Gastrocnemius medialis (tissue), 4 donors: ENCODE results near the gene MANSC4. TPM values are rescaled to one million over a fixed set of nuclear protein-coding genes. Genes with fewer than 3 reads are reported as not detected.

Experiments
- ATAC-seq, 2 donors: fragments of 150-250 bp; one replicate each; pipeline ENCODE4 v1.9.1; 2016
- DNase-seq, 2 donors: peaks; one replicate each; pipeline ENCODE4 v3.0.0-alpha.2; 2019
- H3K27ac ChIP-seq, 4 donors: fragments of 200-600 bp; sonication (generic); 1 replicate in 1 of 4; 2 replicates in 3 of 4; pipeline ENCODE4 v1.5.1; 2016 to 2018; ENCODE audit warnings: mild to moderate bottlenecking in 2 of 4, moderate library complexity in 1 of 4
- H3K27me3 ChIP-seq, 3 donors: fragments of 200-600 bp; sonication (generic) in 2 of 3; 1 replicate in 1 of 3; 2 replicates in 2 of 3; pipeline versions ENCODE4 v1.5.1 to v1.6.0; 2016 to 2019; ENCODE audit warnings: mild to moderate bottlenecking in 1 of 3, moderate library complexity in 1 of 3
- H3K36me3 ChIP-seq, 2 donors: fragments of 200-600 bp; sonication (generic) in 1 of 2; one replicate each; pipeline ENCODE4 v1.5.1; 2017 to 2018
- H3K4me1 ChIP-seq, 2 donors: fragments of 200-600 bp; sonication (generic) in 1 of 2; one replicate each; pipeline ENCODE4 v1.5.1; 2016 to 2017; ENCODE audit warnings: mild to moderate bottlenecking in 2 of 2
- H3K4me3 ChIP-seq, 4 donors: fragments of 200-600 bp; sonication (generic) in 3 of 4; 1 replicate in 1 of 4; 2 replicates in 3 of 4; pipeline ENCODE4 v1.5.1; 2016 to 2019; ENCODE audit warnings: mild to moderate bottlenecking in 2 of 4
- H3K9me3 ChIP-seq, 3 donors: fragments of 200-600 bp; sonication (generic) in 2 of 3; 1 replicate in 1 of 3; 2 replicates in 2 of 3; pipeline ENCODE4 v1.5.1; 2016 to 2019
- CTCF ChIP-seq, 5 experiments: fragments of 450-650 bp in 3 of 5; fragments of 200-600 bp in 2 of 5; sonication (generic) in 2 of 5; IDR thresholded peaks in 4 of 5; conservative IDR thresholded peaks in 1 of 5; 1 replicate in 4 of 5; 2 replicates in 1 of 5; pipeline ENCODE4 v1.5.1; 2016 to 2019; ENCODE audit warnings: antibody characterized with exemption in 5 of 5, mild to moderate bottlenecking in 3 of 5, moderate library complexity in 3 of 5
- POLR2A ChIP-seq, 2 donors: fragments of 450-650 bp; IDR thresholded peaks; one replicate each; pipeline ENCODE4 v1.6.1; 2017; ENCODE audit warnings: antibody characterized with exemption in 2 of 2, mild to moderate bottlenecking in 2 of 2, moderate library complexity in 2 of 2
- in situ Hi-C, 4 donors: fragments of 200-750 bp; cut with MboI; loops; one replicate each; pipeline versions ENCODE4 v1.15.0 to v1.8.0; 2017; ENCODE audit warnings: low sequenced_read_pairs in 4 of 4
- intact Hi-C: fragments of 100-400 bp; cut with DNase I; formaldehyde crosslinking; loops from one replicate; pipeline ENCODE4 v1.15.1; 2023; ENCODE audit warnings: low total_unique reads
- total RNA-seq, 4 donors: library from RNA; depleted of rRNA; stranded (reverse); fragments of >200 nt; gene quantifications; one replicate each; pipeline versions ENCODE4 v1.1.0 to v1.2.3, GENCODE V29; 2016

MANSC4 gene
- total RNA-seq, 4 donors from 2014 or later: not detected

- Histone ChIP-seq H3K36me3 (no peaks in the 10 kb centered on the region), H3K27me3 (no peaks in the 10 kb centered on the region), H3K9me3 (no peaks in the 10 kb centered on the region), H3K4me3 (no peak overlapping the region), H3K4me1 (no peaks in the 10 kb centered on the region), H3K27ac (no peak overlapping the region)
- in situ Hi-C loops (no loop called here), intact Hi-C loops (no loop called here)
- ATAC-seq (no peak), DNase-seq (no peak)
- TF ChIP-seq CTCF (IDR thresholded peaks at IDR 0.05 in 4 of 5, conservative IDR thresholded peaks at IDR 0.05 in 1 of 5) (no peak), POLR2A (IDR thresholded peaks at IDR 0.05) (no peak)
Measured at GRCh38 chr12:27762757-27763156, 17.3 kb downstream of the MANSC4 start.

GRCh38 chr12:27756670-27757195 lies 23.3 kb downstream of the MANSC4 start:
- Histone ChIP-seq H3K4me1 (no peaks in the 10 kb centered on the region), H3K27me3 (no peaks in the 10 kb centered on the region), H3K4me3 (no peak overlapping the region), H3K36me3 (peaks cover 0 to 8% of the 10 kb centered on the region in 2 donors), H3K27ac (no peak overlapping the region), H3K9me3 (no peaks in the 10 kb centered on the region)
- intact Hi-C loops (no loop called here), in situ Hi-C loops (no loop called here)
- DNase-seq: no peak
- no peak for ATAC-seq
- no peak for TF ChIP-seq CTCF (IDR thresholded peaks at IDR 0.05 in 4 of 5, conservative IDR thresholded peaks at IDR 0.05 in 1 of 5)
- no peak for TF ChIP-seq POLR2A (IDR thresholded peaks at IDR 0.05)

GRCh38 chr12:27754795-27755194 lies 25.2 kb downstream of the MANSC4 start:
- H3K9me3 ChIP-seq: no peaks in the 10 kb centered on the region

GRCh38 chr12:27751386-27752047 lies 28.5 kb downstream of the MANSC4 start:
- no peak overlapping the region for H3K4me3 ChIP-seq
- intact Hi-C loops (no loop called here), in situ Hi-C loops (no loop called here)
- ATAC-seq (no peak), DNase-seq (no peak)
- no peaks in the 10 kb centered on the region for H3K9me3 ChIP-seq
- no peak overlapping the region for H3K27ac ChIP-seq
- TF ChIP-seq POLR2A (IDR thresholded peaks at IDR 0.05) (no peak), CTCF (IDR thresholded peaks at IDR 0.05 in 4 of 5, conservative IDR thresholded peaks at IDR 0.05 in 1 of 5) (no peak)
- H3K4me1 ChIP-seq: peaks cover 6 to 14% of the 10 kb centered on the region in 2 donors
- H3K36me3 ChIP-seq: peaks cover 0 to 8% of the 10 kb centered on the region in 2 donors
- H3K27me3 ChIP-seq: no peaks in the 10 kb centered on the region

More at GRCh38 chr12:27754795-27755194, 25.2 kb downstream of the MANSC4 start:
- intact Hi-C loops: no loop called here
- ATAC-seq (no peak), DNase-seq (no peak)
- Histone ChIP-seq H3K27me3 (no peaks in the 10 kb centered on the region), H3K4me3 (no peak overlapping the region), H3K4me1 (no peaks in the 10 kb centered on the region), H3K27ac (no peak overlapping the region), H3K36me3 (peaks cover 0 to 8% of the 10 kb centered on the region in 2 donors)
- in situ Hi-C loops: no loop called here
- no peak for TF ChIP-seq CTCF (IDR thresholded peaks at IDR 0.05 in 4 of 5, conservative IDR thresholded peaks at IDR 0.05 in 1 of 5)
- TF ChIP-seq POLR2A (IDR thresholded peaks at IDR 0.05): no peak
